ENCODE measurements around the gene HOXA4.

Gene HOXA4

GRCh38 chr7:27172315-27172774 is 41.8 kb upstream of the HOXA4 start:
- H3K4me3 ChIP-seq (ENCODE audit: low read length), result peak overlapping the region; percentile 87
- TF ChIP-seq CTCF (conservative IDR thresholded peaks at IDR 0.05; ENCODE audit: low read length), result no peak
- peak; percentile 63 for DNase-seq (ENCODE audit: low read depth)

GRCh38 chr7:27171637-27172314 is 41.2 kb upstream of the HOXA4 start:
- DNase-seq (ENCODE audit: low read depth), result no peak
- TF ChIP-seq CTCF (conservative IDR thresholded peaks at IDR 0.05; ENCODE audit: low read length), result no peak; the same call in 1 of the 2 replicates
- peak overlapping the region; percentile 87 for H3K4me3 ChIP-seq (ENCODE audit: low read length)

GRCh38 chr7:27171325-27171636 is 40.7 kb upstream of the HOXA4 start:
- H3K4me3 ChIP-seq (ENCODE audit: low read length), result peak overlapping the region; percentile 87
- no peak for DNase-seq (ENCODE audit: low read depth)
- no peak for TF ChIP-seq CTCF (conservative IDR thresholded peaks at IDR 0.05; ENCODE audit: low read length)

- no peak for DNase-seq (ENCODE audit: low read depth)
- TF ChIP-seq CTCF (conservative IDR thresholded peaks at IDR 0.05; ENCODE audit: low read length), result no peak
- H3K4me3 ChIP-seq (ENCODE audit: low read length), result peak overlapping the region; percentile 87
These were observed 40.1 kb upstream of the HOXA4 start for GRCh38 chr7:27170426-27171324.

GRCh38 chr7:27169658-27170425 is 39.3 kb upstream of the HOXA4 start:
- TF ChIP-seq CTCF (conservative IDR thresholded peaks at IDR 0.05; ENCODE audit: low read length), result no peak
- no peak for DNase-seq (ENCODE audit: low read depth)
- peak overlapping the region; percentile 87 for H3K4me3 ChIP-seq (ENCODE audit: low read length)

- H3K4me3 ChIP-seq (ENCODE audit: low read length), result peak overlapping the region; percentile 87
- peak; percentile 73 for DNase-seq (ENCODE audit: low read depth)
- TF ChIP-seq CTCF (conservative IDR thresholded peaks at IDR 0.05; ENCODE audit: low read length), result peak; percentile 27; the same call in 1 of the 2 replicates
These were observed 37.8 kb upstream of the HOXA4 start for GRCh38 chr7:27168265-27168947.
